CD4-positive, alpha-beta T cell treated with Interferon alpha-2 for 1 hour (primary cell): ENCODE measurements around the gene RSU1.
A peak's percentile ranks its signal among the peaks of the same experiment; 100 is the strongest.

Source experiments
- DNase-seq, 2 donors: peaks; one replicate each; pipeline ENCODE4 v3.0.0-alpha.2; 2020 to 2022

RSU1 gene

GRCh38 chr10:16586358-16587138 lies 230.7 kb downstream of the RSU1 start:
- DNase-seq, result no peak

DNA sequence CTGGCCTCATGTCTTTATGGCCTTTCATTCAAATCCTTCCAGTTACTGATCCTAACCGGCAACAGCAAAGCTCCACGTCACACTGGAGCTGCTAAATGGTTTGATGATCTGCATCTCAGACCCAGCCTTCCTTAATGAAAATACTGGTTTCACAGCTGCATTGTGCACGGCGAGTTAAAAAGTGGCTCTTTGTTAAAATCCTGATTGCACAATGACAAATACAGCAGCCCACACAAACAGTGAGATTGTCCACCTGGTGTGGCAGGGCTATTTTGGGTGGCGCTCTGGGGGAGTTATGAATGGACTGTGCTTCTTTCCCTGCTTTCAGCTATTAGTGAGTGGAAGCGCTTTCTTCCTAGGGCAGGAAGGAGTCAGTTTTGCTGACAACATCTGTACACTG lies 232.1 kb downstream of the RSU1 start:
- no peak for DNase-seq

DNA sequence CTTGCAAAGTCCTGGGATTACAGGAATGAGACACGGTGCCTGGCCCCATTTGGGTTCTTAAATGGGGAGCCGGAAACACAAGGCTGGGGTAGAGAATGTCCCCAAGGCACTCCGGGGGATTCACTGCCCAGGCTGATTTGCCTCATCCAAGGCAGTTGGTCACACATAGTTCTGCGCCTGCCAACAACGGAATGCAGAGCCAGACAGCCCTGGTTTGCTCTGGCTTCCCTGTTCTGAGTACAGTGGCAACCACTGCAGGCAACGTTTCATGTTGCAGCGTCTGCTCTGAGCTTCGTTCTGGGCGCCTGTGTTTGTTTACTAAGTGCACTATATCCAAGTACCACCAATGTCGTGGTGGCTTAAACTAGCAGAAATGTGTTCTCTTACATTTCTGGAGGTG lies 233.8 kb downstream of the RSU1 start:
- DNase-seq, result no peak

DNA sequence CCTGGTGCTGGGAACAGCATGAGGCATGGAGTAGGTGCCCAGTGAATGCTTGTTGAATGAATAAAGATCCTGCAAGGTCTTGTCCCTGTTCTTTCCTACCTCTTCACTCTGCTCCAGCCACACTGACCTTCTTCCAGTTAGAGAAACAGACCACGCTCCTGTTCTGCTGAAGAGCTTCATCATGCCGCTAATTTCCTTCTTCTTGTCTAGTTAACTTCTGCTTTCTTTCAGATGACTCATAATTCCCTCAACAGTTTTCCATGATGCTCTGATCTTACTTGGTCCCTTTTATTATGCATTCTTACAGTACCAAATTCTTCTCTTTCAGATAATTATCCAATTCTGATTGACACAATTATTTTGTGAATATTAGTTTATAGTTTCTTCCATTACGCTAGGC lies 236.0 kb downstream of the RSU1 start:
- no peak for DNase-seq

DNA sequence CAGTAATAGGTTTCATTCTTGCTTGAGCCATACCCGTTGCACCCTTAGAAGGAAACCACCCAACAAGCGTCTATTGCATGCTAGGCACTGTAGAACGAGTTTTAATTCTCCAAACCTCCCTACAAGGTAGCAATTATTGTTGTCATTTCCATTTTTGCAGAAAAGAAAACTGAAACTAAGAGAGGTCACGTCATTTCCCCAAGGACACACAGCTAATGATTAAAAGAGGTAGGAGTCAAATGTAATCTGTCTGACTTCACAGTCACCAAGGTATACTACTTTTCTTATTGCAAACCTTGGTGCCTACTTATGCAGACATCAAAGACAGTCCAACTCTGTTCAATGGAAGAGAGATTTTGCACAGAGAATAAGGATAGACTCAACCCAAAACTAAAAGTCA lies 246.5 kb downstream of the RSU1 start:
- DNase-seq, result peak in 1 of 2 donors; percentile 9

GRCh38 chr10:16566202-16566805 lies 250.9 kb downstream of the RSU1 start:
- no peak for DNase-seq

- DNase-seq, result no peak
These were observed 251.6 kb downstream of the RSU1 start for GRCh38 chr10:16565604-16566003.

DNA sequence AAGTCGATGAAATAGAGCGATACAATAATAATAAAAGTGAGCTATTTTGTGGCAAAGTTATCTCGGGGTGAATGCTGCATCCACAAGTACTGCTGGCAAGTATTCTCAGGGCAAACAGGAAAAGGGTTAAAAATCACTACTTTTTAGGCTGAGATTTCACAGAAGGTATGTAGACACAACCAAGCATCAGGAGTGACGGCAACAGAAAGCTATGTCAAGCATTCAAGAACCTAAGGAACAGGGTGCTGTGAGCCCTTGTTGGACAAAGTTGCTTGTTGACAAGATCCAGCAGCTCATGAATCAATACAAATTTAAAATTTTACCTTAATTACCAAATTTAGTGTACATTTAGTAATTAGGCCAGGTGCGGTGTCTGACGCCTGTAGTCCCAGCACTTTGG lies 254.3 kb downstream of the RSU1 start:
- no peak for DNase-seq

- DNase-seq, result no peak
These were observed 257.9 kb downstream of the RSU1 start for GRCh38 chr10:16559236-16559773.

DNA sequence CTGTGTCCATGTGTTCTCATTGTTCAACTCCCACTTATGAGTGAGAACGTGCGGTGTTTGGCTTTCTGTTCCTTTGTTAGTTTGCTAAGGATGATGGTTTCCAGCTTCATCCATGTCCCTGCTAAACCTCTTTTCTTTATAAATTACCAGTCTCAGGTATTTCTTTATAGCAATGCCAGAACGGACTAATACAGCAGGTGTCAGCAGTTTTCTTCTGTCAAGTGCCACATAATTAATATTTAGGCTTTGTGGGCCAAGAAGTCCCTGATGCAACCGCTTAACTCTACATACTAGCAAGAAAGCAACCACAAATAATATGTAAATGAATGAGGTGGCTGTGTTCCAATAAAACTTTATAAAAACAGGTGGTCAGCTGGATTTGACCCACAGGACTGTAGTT lies 269.3 kb downstream of the RSU1 start:
- no peak for DNase-seq

GRCh38 chr10:16545116-16545736 lies 272.0 kb downstream of the RSU1 start:
- peak in 1 of 2 donors; percentile 29 for DNase-seq

- no peak for DNase-seq
These were observed 272.6 kb downstream of the RSU1 start for GRCh38 chr10:16544591-16544990.

DNA sequence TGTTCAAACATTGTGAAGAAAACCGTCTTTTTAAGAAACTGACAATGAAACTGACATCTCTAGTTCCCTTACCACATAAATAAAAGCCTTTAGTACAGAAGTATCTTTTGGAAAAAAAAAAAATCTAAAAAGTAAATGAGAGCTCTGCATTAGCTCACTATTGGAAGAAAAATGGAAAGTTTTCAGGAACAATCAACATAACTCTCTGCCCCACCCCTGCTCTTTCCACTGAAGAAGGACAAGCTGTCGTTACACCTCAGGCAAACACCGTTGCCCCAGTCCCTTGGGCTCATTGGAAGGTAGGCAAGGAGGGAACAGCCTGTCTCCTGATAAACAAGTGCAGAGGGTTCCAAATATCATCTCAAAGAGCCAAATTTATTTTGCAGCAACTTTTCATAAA lies 273.1 kb downstream of the RSU1 start:
- DNase-seq, result no peak
